Stimulated activated CD8-positive, alpha-beta memory T cell treated with anti-CD3 and anti-CD28 coated beads, Interleukin-15, amount 100 ng/mL, for 4 hours (primary cell): ENCODE results near the gene LCP2.

Experiments used
- DNase-seq, 2 donors: peaks; one replicate each; pipeline ENCODE4 v3.0.0-alpha.2; 2020; ENCODE audit warnings: low read depth in 2 of 2

LCP2 gene

GRCh38 chr5:170216257-170216864 lies 81.2 kb downstream of the LCP2 start:
- DNase-seq: no peak

GRCh38 chr5:170211575-170212334 lies 85.8 kb downstream of the LCP2 start:
- DNase-seq: no peak

- no peak for DNase-seq
Observed at GRCh38 chr5:170206958-170207357, 90.6 kb downstream of the LCP2 start.

DNA sequence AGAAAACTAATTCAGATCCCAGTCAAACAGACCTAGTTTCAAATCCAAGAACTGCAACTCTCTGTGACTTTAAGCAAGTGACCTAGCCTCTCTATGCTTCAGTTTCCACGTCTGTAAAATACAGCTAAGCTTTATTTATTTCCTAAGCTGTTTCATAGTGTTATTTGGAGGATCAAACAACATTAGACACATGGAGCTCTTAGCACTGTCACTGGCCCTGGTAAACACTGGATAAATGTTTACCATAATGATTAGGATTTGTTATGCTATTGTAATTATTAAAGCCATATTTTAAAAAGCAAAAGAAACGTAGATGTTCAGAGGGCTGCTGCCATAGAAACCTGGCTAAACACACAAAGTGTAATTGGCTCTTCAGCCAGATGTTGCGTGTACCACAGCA lies 91.4 kb downstream of the LCP2 start:
- no peak for DNase-seq

DNA sequence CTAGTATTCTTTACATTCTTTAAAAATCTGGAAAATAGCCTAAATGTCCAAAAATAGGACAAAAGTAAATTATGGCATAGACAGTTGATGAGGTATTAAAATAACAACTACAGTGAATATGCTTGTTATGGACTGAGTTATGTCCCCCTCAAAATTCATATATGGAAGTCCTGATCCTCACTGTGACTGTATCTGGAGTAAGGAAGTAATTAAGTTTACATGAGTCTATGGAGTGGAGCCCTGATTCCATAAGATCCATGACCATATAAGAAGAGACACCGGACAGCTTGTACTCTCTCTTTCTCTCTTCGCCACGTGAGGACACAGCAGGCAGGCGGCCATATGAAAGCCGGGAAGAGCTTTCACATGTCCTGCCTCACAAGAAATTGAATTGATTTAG lies 93.4 kb downstream of the LCP2 start:
- DNase-seq: no peak

GRCh38 chr5:170202117-170202516 lies 95.5 kb downstream of the LCP2 start:
- no peak for DNase-seq

DNA sequence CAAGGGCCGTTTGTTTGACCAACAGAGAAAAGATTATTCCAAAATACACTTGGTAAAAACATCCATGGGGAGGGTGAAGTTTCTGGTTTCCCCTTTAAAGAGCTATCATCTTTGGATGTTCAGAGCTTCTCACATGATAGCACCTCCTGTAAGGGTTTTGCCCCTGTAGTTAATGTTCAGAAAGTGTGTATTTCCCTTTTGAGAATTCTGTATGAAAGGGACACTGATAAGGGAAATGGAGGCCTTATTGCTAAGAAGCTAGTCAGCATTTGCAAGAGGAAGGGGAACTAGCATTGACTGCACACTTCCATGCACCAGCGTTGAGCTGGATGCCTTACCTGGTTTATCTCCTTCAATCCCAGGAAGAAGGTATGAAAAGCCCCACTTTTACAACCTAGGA lies 96.3 kb downstream of the LCP2 start:
- DNase-seq: no peak

DNA sequence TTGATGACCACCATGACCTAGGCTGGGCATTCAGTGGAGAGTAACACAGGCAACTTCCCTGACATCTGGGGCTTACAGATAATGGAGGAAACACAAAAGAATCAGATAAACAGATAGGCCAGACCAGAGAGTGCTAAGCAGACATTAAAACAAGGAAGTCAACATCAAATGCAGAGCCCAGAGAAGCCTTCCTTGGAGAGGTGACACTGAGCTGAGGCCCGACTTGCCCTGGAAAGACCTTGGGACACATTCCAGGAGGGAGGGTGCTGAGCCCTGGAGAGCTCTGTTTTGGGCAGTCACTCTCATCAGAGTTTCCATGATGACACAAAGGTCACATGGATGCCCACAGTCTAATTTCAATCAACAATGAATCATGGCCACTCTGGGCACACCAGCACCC lies 96.7 kb downstream of the LCP2 start:
- no peak for DNase-seq
